HFF-Myc (cell line): ENCODE data around the gene PALD1.

ENCODE experiments used
- DNase-seq: peaks from one replicate; pipeline ENCODE4 v3.0.0-alpha.2; 2011; ENCODE audit warnings: low read depth; ENCODE audit errors: extremely low read depth
- H3K4me3 ChIP-seq: replicated peaks from 2 replicates; pipeline ENCODE4 v1.5.1; 2011; ENCODE audit warnings: low read depth, mild to moderate bottlenecking, control low read depth, low read length
- TF ChIP-seq, protein P1 (sequence below): IDR thresholded peaks from 2 replicates; pipeline ENCODE4 v1.5.1; 2012; ENCODE audit warnings: mild to moderate bottlenecking, low read depth, low read length, control low read depth; ENCODE audit errors: missing control alignments

Gene PALD1

DNA sequence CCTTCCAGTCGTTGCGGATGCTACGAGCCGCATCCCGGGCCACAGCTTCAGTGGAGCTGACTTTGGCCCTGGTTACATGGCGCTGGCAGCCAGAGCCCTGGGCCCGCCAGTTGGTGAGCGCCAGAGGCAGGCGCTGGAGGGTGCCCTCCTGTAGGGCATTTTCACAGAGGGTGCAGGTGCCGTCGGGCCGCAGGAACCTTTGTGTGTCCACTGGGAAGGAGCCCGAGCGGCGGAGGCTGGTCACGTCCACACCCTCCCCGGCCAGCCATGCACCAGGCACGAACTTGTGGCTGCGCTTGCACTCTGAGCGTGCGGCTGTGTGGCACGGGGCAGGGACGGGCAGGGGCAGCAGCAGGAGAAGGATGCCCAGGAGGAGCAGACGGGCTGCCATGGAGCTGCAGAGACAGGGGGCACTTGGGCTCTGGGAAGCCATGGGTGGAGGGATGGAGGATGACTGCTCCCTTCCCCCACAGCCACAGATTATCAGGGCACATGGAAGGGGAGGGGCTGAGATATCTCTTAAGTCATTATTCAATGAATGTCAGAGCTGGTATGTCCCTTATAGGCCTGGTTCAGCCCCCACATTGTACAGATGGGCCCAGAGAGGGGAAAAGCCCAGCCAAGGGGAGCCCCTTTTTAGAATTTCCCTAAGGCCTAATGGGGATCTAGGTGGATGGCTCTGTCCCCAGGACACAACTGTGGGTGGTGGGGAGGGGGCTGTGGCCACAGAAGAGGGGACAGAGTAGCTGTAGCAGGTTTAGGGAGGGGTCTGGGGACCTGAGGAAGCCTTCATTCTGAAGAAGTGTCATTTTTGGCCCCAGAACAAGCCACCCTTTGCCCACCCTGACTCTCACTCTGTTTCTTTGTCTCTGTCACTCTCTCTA is 122.2 kb downstream of the PALD1 start:
- TF ChIP-seq, protein P1, sequence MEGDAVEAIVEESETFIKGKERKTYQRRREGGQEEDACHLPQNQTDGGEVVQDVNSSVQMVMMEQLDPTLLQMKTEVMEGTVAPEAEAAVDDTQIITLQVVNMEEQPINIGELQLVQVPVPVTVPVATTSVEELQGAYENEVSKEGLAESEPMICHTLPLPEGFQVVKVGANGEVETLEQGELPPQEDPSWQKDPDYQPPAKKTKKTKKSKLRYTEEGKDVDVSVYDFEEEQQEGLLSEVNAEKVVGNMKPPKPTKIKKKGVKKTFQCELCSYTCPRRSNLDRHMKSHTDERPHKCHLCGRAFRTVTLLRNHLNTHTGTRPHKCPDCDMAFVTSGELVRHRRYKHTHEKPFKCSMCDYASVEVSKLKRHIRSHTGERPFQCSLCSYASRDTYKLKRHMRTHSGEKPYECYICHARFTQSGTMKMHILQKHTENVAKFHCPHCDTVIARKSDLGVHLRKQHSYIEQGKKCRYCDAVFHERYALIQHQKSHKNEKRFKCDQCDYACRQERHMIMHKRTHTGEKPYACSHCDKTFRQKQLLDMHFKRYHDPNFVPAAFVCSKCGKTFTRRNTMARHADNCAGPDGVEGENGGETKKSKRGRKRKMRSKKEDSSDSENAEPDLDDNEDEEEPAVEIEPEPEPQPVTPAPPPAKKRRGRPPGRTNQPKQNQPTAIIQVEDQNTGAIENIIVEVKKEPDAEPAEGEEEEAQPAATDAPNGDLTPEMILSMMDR = no peak
- H3K4me3 ChIP-seq = no peak overlapping the region
- no peak for DNase-seq

DNA sequence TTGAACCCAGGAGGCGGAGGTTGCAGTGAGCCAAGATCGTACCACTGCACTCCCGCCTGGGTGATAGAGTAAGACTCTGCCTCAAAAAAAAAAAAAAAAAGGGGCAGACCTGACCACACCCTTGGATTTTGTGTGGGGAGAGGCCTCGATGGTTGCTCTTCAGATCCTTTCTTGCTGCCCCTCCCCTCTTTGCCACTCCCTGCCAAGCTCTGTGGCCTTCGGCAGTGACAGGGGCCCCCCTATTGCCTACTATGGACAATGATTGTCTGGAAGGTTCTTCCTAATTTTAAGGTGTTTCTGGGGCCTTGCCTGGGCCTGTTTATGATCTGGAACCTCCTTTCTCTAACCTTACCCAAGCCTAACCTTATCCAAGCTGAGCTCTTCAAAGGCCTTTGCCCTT is 123.2 kb downstream of the PALD1 start:
- TF ChIP-seq, protein P1 = no peak
- DNase-seq = no peak
- H3K4me3 ChIP-seq = no peak overlapping the region

DNA sequence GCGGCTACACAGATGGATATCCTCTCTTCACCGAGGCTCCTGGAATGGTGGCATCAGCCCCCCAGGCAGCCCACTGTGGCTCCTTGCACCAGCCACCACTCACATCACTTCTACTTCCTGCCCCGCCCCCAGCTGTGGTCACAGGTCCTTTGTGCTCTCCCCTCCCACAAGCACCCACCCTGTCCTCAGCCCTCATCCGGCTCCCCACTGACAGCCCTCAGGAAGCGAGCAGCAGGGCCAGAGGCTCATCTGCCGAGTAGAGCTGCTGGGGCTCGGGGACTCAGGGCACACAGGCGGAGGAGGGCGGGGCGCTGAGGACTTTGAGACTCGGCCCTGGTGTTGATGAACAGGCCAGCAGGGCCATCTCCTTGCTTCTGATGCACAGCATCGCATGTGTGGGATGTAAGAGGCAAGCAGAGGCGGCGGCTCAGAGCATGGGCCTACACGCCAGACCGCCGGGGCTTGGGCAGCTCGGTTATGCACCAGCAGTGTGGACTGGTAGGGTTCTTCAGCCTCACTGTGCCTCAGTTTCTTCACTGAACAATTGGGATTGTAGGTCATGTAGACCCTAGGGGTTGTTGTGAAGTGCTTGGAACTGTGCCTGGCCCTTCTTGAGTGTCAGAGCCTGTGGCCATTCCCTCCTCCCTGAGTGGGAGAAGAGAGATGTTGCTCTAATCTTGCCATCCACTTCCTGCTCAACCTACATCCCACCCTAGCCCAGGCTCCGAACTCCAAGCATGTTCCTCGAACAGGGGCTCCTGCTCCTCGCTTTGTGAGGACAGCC is 124.3 kb downstream of the PALD1 start, which contains the start of gene PRF1:
TSS of gene PRF1 (minus strand) at position 77 of the 784 bp plus-strand sequence. CDS start 1,839 bp downstream, outside the sequence.
- no peak within 1 kb of the TSS for H3K4me3 ChIP-seq
- TF ChIP-seq, protein P1 = no peak
- no peak for DNase-seq

DNA sequence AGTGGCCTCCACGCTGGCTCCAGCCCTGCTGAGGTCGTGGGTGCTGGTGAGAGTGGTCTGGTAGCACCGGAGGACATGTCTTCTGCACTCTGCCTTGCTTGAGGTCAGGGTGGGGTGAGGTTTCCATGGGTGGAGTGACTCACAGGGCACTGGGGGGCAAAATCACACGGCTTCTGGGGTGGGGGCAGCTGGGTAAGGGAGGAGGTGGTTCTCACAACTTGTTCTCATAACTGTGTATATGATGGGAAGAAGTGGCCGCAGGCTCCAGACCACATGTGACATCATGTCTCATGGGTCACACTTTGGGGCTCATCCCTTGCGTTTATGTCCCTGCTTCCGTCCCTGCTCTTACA is 124.9 kb downstream of the PALD1 start:
- H3K4me3 ChIP-seq = no peak overlapping the region
- TF ChIP-seq, protein P1 = no peak
- DNase-seq = no peak

DNA sequence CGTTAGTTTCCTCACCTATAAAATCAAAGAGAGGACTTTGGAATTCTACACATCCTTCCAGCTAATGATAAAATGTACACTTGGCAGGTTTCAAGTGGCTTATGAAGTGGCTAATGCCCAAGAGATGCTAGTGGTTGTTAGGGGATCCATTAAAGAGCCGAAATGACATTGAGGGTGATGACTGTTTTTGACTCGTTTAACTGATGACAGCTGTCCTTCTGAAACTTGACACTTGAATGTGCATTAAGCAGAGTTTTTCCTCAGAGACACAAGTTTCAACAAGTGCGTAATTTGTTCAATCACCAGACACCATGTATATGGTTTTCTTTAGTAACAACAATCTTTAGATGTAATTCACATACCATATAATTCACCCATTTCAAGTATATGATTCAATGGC is 125.5 kb downstream of the PALD1 start:
- DNase-seq = no peak
- H3K4me3 ChIP-seq = no peak overlapping the region
- TF ChIP-seq, protein P1 = no peak

DNA sequence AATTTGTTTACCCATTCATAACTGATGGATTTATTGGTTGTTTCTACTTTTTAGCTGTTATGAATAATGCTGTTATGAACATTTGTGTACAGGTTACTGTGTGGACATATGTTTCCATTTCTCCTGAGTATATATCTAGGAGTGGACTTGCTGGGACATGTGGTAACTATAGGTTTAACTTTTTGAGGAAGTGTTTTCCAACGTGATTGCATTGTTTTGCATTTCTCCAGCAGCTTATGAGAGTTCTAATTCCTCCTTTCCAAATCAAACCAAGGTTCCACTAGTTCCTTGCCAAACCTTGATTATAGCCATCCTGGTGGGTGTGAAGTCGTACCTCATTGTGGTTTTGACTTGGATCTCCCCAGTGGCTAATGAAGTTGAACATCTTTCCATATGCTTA is 126.6 kb downstream of the PALD1 start:
- no peak for DNase-seq
- TF ChIP-seq, protein P1 = no peak
- no peak overlapping the region for H3K4me3 ChIP-seq
